HepG2 (cell line): ENCODE measurements around the gene ARHGAP32. TPM values are rescaled to one million over a fixed set of nuclear protein-coding genes. Genes with fewer than 3 reads are reported as not detected.

Source experiments
- ATAC-seq: fragments of 200-7000 bp; cut with Tn5 transposase; 3 replicates; pipeline ENCODE4 v1.9.1; 2020; ENCODE audit warnings: mild to moderate bottlenecking, moderate library complexity
- BruUV-seq: library from RNA; stranded (reverse); fragments of 400-500 nt; replicated peaks from 2 replicates; lab custom pipeline; 2021; lab: Mats Ljungman, UMichigan
- CTCF ChIA-PET: fragments of 300-600 bp; formaldehyde crosslinking; extraction: SDS; loops from one replicate; lab custom pipeline; 2021; ENCODE audit warnings: low total read pairs, inconsistent platforms, low intra/inter-chr PET ratio; lab: Yijun Ruan, JAX
- POLR2A ChIA-PET: fragments of 350-600 bp; sonication (Branson Sonifier 250); formaldehyde crosslinking; loops from one replicate; lab custom pipeline; 2020; ENCODE audit warnings: antibody characterized with exemption, inconsistent platforms; lab: Yijun Ruan, JAX
- DNase-seq: peaks from one replicate; pipeline ENCODE4 v3.0.0-alpha.2; 2015; ENCODE audit warnings: low spot score
- FAIRE-seq: peaks from 3 replicates; lab custom pipeline; 2011; peaks lifted over from hg19 to GRCh38; lab: Jason Lieb, UNC
- H2AFZ ChIP-seq: one replicate; pipeline ENCODE4 v1.6.1; 2011; ENCODE audit warnings: low read length, inconsistent platforms
- H3K27ac ChIP-seq: fragments of 300-600 bp; 3 replicates; pipeline ENCODE4 v1.8.0; 2011; ENCODE audit warnings: mixed run types, mild to moderate bottlenecking, mixed read lengths, low read length, inconsistent platforms; ENCODE audit not compliant: insufficient read depth; ENCODE audit errors: extremely low read length
- H3K27me3 ChIP-seq, 2 experiments: fragments of 200-600 bp in 1 of 2; 2 replicates in 1 of 2; 3 replicates in 1 of 2; pipeline versions ENCODE4 v1.6.0 to v1.8.0; 2011; ENCODE audit warnings: low read length in 2 of 2, mild to moderate bottlenecking in 2 of 2, moderate library complexity in 2 of 2, inconsistent platforms in 1 of 2; ENCODE audit not compliant: insufficient read depth in 2 of 2, control insufficient read depth in 1 of 2
- H3K36me3 ChIP-seq, 2 experiments: fragments of 200-600 bp in 1 of 2; replicated peaks in 1 of 2; 2 replicates in 1 of 2; 3 replicates in 1 of 2; pipeline versions ENCODE4 v1.5.1 to v1.8.0; 2011; ENCODE audit warnings: low read length in 2 of 2, inconsistent platforms in 1 of 2; ENCODE audit not compliant: insufficient read depth in 2 of 2, control insufficient read depth in 1 of 2
- H3K4me1 ChIP-seq: 2 replicates; pipeline ENCODE4 v1.5.1; 2012; ENCODE audit warnings: low read length, inconsistent platforms; ENCODE audit not compliant: insufficient read depth
- H3K4me2 ChIP-seq: 2 replicates; pipeline ENCODE4 v1.6.0; 2011; ENCODE audit warnings: low read depth, low read length, inconsistent platforms
- H3K4me3 ChIP-seq, 3 experiments: fragments of 200-600 bp in 1 of 3; sonication (generic), shearing (Covaris generic) in 1 of 3; replicated peaks in 1 of 3; 2 replicates each; pipeline ENCODE4 v1.5.1; 2011 to 2016; ENCODE audit warnings: low read length in 3 of 3, inconsistent platforms in 2 of 3, low read depth in 2 of 3, mild to moderate bottlenecking in 2 of 3, control low read depth in 1 of 3, mixed read lengths in 1 of 3; ENCODE audit not compliant: insufficient read depth in 1 of 3
- H3K79me2 ChIP-seq: one replicate; pipeline ENCODE4 v1.6.1; 2011; ENCODE audit warnings: low read length, inconsistent platforms; ENCODE audit not compliant: insufficient read depth
- H3K9ac ChIP-seq: 2 replicates; pipeline ENCODE4 v1.6.0; 2011; ENCODE audit warnings: mild to moderate bottlenecking, low read depth, low read length, inconsistent platforms; ENCODE audit not compliant: insufficient read depth
- H3K9me3 ChIP-seq: 2 replicates; pipeline ENCODE4 v1.5.1; 2012; ENCODE audit warnings: mild to moderate bottlenecking, low read length
- H4K20me1 ChIP-seq: 2 replicates; pipeline ENCODE4 v1.6.0; 2011; ENCODE audit warnings: inconsistent platforms, mild to moderate bottlenecking, low read length, moderate library complexity; ENCODE audit not compliant: insufficient read depth
- CTCF ChIP-seq: sonication (generic); formaldehyde crosslinking; IDR thresholded peaks from 2 replicates; pipeline ENCODE4 v1.5.0; 2020; ENCODE audit warnings: mild to moderate bottlenecking, missing genetic modification reagents, moderate library complexity
- HOXD1 ChIP-seq: sonication (generic); formaldehyde crosslinking; IDR thresholded peaks from 2 replicates; pipeline ENCODE4 v1.5.0; 2020; ENCODE audit warnings: missing genetic modification reagents
- MYC ChIP-seq: sonication (generic); formaldehyde crosslinking; IDR thresholded peaks from 2 replicates; pipeline ENCODE4 v1.9.0; 2021; ENCODE audit warnings: missing genetic modification reagents, borderline replicate concordance
- NFYB ChIP-seq: sonication (generic); formaldehyde crosslinking; IDR thresholded peaks from 2 replicates; pipeline ENCODE4 v1.4.0; 2020; ENCODE audit warnings: missing genetic modification reagents
- RXRA ChIP-seq: sonication (generic); formaldehyde crosslinking; IDR thresholded peaks from 2 replicates; pipeline ENCODE4 v1.5.1; 2020; ENCODE audit warnings: missing genetic modification reagents
- ZMYM3 ChIP-seq: sonication (generic); formaldehyde crosslinking; IDR thresholded peaks from 2 replicates; pipeline ENCODE4 v1.5.1; 2020; ENCODE audit warnings: mild to moderate bottlenecking, missing genetic modification reagents
- WGBS: methylation state at CpG from one replicate; pipeline ENCODE4 v1.1.6; 2017; ENCODE audit warnings: low lambda C conversion rate; 5-methylcytosine and 5-hydroxymethylcytosine counted together
- in situ Hi-C: cut with HindIII; loops from 2 replicates; pipeline ENCODE4 v1.10.0; 2017; ENCODE audit warnings: low pct_unique_long_range_greater_than_20kb; ENCODE audit not compliant: extremely low pct_ligation_motif_present
- intact Hi-C: fragments of 100-400 bp; cut with micrococcal nuclease; formaldehyde crosslinking; loops from one replicate; pipeline ENCODE4 v1.10.0; 2022; ENCODE audit not compliant: unreplicated experiment
- polyA plus RNA-seq, 8 experiments: library from polyadenylated mRNA; depleted of rRNA in 3 of 8; stranded (reverse) in 7 of 8; unstranded in 1 of 8; fragments of >200 nt; fragmentation: Illumina TruSeq in 4 of 8; extraction: Trizol in 4 of 8; gene quantifications; 2 replicates each; pipeline versions ENCODE4 v1.2.1 to v1.2.3, GENCODE V29; 2011 to 2016; ENCODE audit warnings: low read depth in 4 of 8, missing spikeins in 1 of 8, mixed read lengths in 1 of 8; ENCODE audit not compliant: insufficient read depth in 1 of 8
- total RNA-seq, 5 experiments: library from RNA; depleted of rRNA; stranded (reverse); fragments of >200 nt; fragmentation: Illumina TruSeq; extraction: Trizol; gene quantifications; 2 replicates each; pipeline ENCODE4 v1.2.3, GENCODE V29; 2016; ENCODE audit warnings: low read depth in 1 of 5
- TF ChIP-seq, protein P1 (sequence below): sonication (generic); formaldehyde crosslinking; IDR thresholded peaks from 2 replicates; pipeline ENCODE4 v1.9.0; 2021; ENCODE audit warnings: missing genetic modification reagents, mild to moderate bottlenecking, borderline replicate concordance

ARHGAP32 gene
- total and polyA plus RNA-seq, 2 of the 13 experiments (the other 11 are each of a cell fraction or from before 2014, with no cell fraction given) = 6.3 to 8.2 TPM

DNA sequence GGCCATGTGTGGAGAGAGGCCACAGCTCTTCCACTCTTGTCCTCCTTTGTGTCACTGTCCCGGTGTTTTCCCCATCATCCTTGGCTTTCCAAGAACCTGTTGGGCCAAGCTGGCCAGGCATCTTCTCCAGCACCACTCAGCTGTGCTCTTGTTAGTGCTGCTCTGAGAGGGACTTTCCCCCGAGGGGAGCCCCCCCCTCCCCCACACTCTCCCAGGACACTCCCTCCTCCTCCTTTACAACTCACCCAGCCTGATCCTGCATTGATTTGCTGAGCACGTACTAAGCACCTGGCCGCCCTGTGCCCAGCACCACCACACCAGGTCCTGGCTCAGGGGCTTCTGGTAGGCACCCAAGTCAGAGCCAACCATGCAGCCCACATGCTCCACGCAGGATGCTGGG, 262.7 kb downstream of the ARHGAP32 start (continued):
- TF ChIP-seq MYC (CRISPR knock-in tag) (no peak), ZMYM3 (no peak), HOXD1 (CRISPR knock-in tag) (no peak)

GRCh38 chr11:128928400-128928799, 263.7 kb downstream of the ARHGAP32 start:
- TF ChIP-seq RXRA (CRISPR knock-in tag) = no peak
- no peak for TF ChIP-seq NFYB (CRISPR knock-in tag)
- TF ChIP-seq CTCF (CRISPR knock-in tag) = no peak
- TF ChIP-seq, protein P1, sequence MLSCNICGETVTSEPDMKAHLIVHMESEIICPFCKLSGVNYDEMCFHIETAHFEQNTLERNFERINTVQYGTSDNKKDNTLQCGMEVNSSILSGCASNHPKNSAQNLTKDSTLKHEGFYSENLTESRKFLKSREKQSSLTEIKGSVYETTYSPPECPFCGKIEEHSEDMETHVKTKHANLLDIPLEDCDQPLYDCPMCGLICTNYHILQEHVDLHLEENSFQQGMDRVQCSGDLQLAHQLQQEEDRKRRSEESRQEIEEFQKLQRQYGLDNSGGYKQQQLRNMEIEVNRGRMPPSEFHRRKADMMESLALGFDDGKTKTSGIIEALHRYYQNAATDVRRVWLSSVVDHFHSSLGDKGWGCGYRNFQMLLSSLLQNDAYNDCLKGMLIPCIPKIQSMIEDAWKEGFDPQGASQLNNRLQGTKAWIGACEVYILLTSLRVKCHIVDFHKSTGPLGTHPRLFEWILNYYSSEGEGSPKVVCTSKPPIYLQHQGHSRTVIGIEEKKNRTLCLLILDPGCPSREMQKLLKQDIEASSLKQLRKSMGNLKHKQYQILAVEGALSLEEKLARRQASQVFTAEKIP (CRISPR knock-in tag) = no peak
- TF ChIP-seq, all 625 proteins: peak for 0
- Histone ChIP-seq H3K79me2 (no peaks in the 10 kb centered on the region), H3K27ac (no peak overlapping the region), H3K4me2 (no peak overlapping the region), H4K20me1 (no peaks in the 10 kb centered on the region), H2AFZ (no peak overlapping the region), H3K4me3 (no peak overlapping the region), H3K27me3 (peaks cover 1 to 37% of the 10 kb centered on the region in 2 experiments), H3K9me3 (no peaks in the 10 kb centered on the region), H3K9ac (no peak overlapping the region), H3K4me1 (no peaks in the 10 kb centered on the region), H3K36me3 (no peaks in the 10 kb centered on the region)
- DNase-seq = no peak
- ATAC-seq = no peak
- WGBS = 30% methylated on average over 5 of the region's 5 CpGs
- CTCF ChIA-PET = no interaction called here
- no peak for FAIRE-seq
- BruUV-seq = no TSS peak
- POLR2A ChIA-PET = no interaction called here
- in situ Hi-C loops (no loop called here), intact Hi-C loops (no loop called here)
